Glomerular visceral epithelial cell (primary cell): ENCODE results near the gene SPRED2.
"Not testable (repeated sequence)": the region's sequence is repeated elsewhere in the genome, so short reads cannot be mapped to it uniquely, and the experiment has no call there.

Experiments
- DNase-seq: peaks from one replicate; pipeline ENCODE4 v3.0.0-alpha.2; 2016; ENCODE audit errors: extremely low spot score

The SPRED2 gene

GRCh38 chr2:65343386-65343785 lies 89.0 kb downstream of the SPRED2 start:
- DNase-seq: no peak

- DNase-seq: no peak
Observed at GRCh38 chr2:65340898-65341681, 91.3 kb downstream of the SPRED2 start.

- no peak for DNase-seq
Observed at GRCh38 chr2:65339648-65340047, 92.8 kb downstream of the SPRED2 start.

- DNase-seq: not testable (repeated sequence)
Observed at GRCh38 chr2:65338830-65339495, 93.4 kb downstream of the SPRED2 start.

- not testable (repeated sequence) for DNase-seq
Observed at GRCh38 chr2:65337915-65338314, 94.5 kb downstream of the SPRED2 start.

- no peak for DNase-seq
Observed at GRCh38 chr2:65334714-65335113, 97.7 kb downstream of the SPRED2 start.

GRCh38 chr2:65331336-65332025 lies 100.9 kb downstream of the SPRED2 start:
- DNase-seq: no peak

- no peak for DNase-seq
Observed at GRCh38 chr2:65329525-65329924, 102.9 kb downstream of the SPRED2 start.

- DNase-seq: no peak
Observed at GRCh38 chr2:65326276-65326675, 106.1 kb downstream of the SPRED2 start.

GRCh38 chr2:65325066-65325465 lies 107.3 kb downstream of the SPRED2 start:
- DNase-seq: no peak

- no peak for DNase-seq
Observed at GRCh38 chr2:65320946-65321345, 111.5 kb downstream of the SPRED2 start.

GRCh38 chr2:65320042-65320725 lies 112.2 kb downstream of the SPRED2 start:
- peak; percentile 75 for DNase-seq

- no peak for DNase-seq
Observed at GRCh38 chr2:65319674-65320041, 112.7 kb downstream of the SPRED2 start.

- DNase-seq: no peak
Observed at GRCh38 chr2:65319072-65319673, 113.2 kb downstream of the SPRED2 start.

GRCh38 chr2:65317841-65318240 lies 114.6 kb downstream of the SPRED2 start:
- no peak for DNase-seq

GRCh38 chr2:65317351-65317750 lies 115.0 kb downstream of the SPRED2 start:
- DNase-seq: not testable (repeated sequence)

- DNase-seq: no peak
Observed at GRCh38 chr2:65316072-65316471, 116.3 kb downstream of the SPRED2 start.

- no peak for DNase-seq
Observed at GRCh38 chr2:65314801-65315441, 117.5 kb downstream of the SPRED2 start.

GRCh38 chr2:65313954-65314256 lies 118.5 kb downstream of the SPRED2 start:
- DNase-seq: no peak

GRCh38 chr2:65313126-65313953 lies 119.1 kb downstream of the SPRED2 start:
- no peak for DNase-seq

- no peak for DNase-seq
Observed at GRCh38 chr2:65311596-65311995, 120.8 kb downstream of the SPRED2 start.
